IgD-negative memory B cell (primary cell): Measurements from ENCODE around the gene GGN. TPM values are rescaled to one million over a fixed set of nuclear protein-coding genes. Genes with fewer than 3 reads are reported as not detected.
"Not testable (repeated sequence)": the region's sequence is repeated elsewhere in the genome, so short reads cannot be mapped to it uniquely, and the experiment has no call there.

Experiments
- H3K27ac Mint-ChIP-seq, 3 donors: one replicate each; pipeline ENCODE4 v1.8.0; 2020 to 2022; ENCODE audit warnings: mild to moderate bottlenecking in 3 of 3, mixed read lengths in 3 of 3, moderate library complexity in 1 of 3
- H3K27me3 Mint-ChIP-seq: one replicate; pipeline ENCODE4 v1.8.0; 2021; ENCODE audit warnings: mixed read lengths
- H3K36me3 Mint-ChIP-seq: one replicate; pipeline ENCODE4 v1.8.0; 2020; ENCODE audit warnings: mild to moderate bottlenecking, mixed read lengths
- H3K4me1 Mint-ChIP-seq, 3 donors: one replicate each; pipeline ENCODE4 v1.8.0; 2020 to 2022; ENCODE audit warnings: mixed read lengths in 3 of 3, mild to moderate bottlenecking in 1 of 3
- H3K4me3 Mint-ChIP-seq, 4 donors: one replicate each; pipeline ENCODE4 v1.8.0; 2020 to 2022; ENCODE audit warnings: mild to moderate bottlenecking in 4 of 4, mixed read lengths in 4 of 4, moderate library complexity in 3 of 4
- H3K9me3 Mint-ChIP-seq, 3 donors: one replicate each; pipeline ENCODE4 v1.8.0; 2020 to 2021; ENCODE audit warnings: mixed read lengths in 3 of 3, mild to moderate bottlenecking in 1 of 3
- polyA plus RNA-seq: library from polyadenylated mRNA; unstranded; fragments of 300-500 nt; fragmentation: Illumina TruSeq; gene quantifications from one replicate; pipeline ENCODE4 v1.2.3, GENCODE V29; 2021

GGN gene
- polyA plus RNA-seq, 1 donor from 2014 or later, result not detected

DNA sequence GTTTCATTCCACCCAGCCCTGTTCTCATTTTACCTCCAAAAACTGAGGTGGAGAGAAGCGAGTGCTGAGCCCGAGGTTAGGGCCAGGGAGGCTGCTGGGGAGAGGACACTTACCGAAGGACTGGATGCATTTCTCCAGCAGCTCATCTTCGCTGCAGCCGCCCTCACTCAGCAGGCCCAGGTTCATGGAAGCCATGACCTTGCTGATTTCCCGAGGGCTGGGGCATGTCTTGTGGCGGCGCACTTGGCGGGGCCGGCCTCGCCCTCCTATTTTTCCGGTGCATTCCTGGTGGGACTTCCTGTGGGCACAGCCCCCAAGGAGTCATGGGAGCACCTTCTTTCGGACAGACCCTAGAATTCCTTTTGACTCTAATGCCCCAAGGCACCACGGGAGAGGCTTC, 34.0 kb upstream of the GGN start:
- peaks cover 17 to 24% (median 21%) of the 10 kb centered on the region in 3 donors for H3K4me1 Mint-ChIP-seq
- H3K36me3 Mint-ChIP-seq, result no peaks in the 10 kb centered on the region
- H3K27ac Mint-ChIP-seq, result no peak overlapping the region
- no peaks in the 10 kb centered on the region for H3K9me3 Mint-ChIP-seq
- H3K4me3 Mint-ChIP-seq, result no peak overlapping the region
- H3K27me3 Mint-ChIP-seq, result no peaks in the 10 kb centered on the region

DNA sequence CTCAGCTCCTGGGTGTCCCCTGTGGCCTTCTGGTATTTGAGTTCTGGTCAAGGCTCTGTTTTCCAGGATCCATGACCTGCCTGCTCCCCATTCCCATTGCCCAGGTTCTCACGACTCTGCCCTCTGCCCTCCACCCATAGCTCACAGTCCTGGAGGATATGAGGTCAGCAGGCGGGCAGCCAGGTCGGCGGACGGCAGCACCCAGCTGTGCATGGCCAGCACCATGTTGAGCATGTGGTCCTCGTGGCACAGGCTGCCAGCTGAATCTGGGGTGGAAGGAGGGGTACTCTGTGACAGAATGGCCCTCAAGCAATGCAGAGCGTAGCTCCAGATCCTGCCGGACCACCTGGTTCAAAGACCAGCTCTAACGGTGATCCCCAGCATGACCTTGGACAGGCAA, 33.1 kb upstream of the GGN start:
- Mint-ChIP-seq H3K4me3 (no peak overlapping the region), H3K4me1 (peaks cover 10 to 19% (median 19%) of the 10 kb centered on the region in 3 donors), H3K27me3 (no peaks in the 10 kb centered on the region), H3K9me3 (no peaks in the 10 kb centered on the region), H3K27ac (no peak overlapping the region), H3K36me3 (no peaks in the 10 kb centered on the region)

DNA sequence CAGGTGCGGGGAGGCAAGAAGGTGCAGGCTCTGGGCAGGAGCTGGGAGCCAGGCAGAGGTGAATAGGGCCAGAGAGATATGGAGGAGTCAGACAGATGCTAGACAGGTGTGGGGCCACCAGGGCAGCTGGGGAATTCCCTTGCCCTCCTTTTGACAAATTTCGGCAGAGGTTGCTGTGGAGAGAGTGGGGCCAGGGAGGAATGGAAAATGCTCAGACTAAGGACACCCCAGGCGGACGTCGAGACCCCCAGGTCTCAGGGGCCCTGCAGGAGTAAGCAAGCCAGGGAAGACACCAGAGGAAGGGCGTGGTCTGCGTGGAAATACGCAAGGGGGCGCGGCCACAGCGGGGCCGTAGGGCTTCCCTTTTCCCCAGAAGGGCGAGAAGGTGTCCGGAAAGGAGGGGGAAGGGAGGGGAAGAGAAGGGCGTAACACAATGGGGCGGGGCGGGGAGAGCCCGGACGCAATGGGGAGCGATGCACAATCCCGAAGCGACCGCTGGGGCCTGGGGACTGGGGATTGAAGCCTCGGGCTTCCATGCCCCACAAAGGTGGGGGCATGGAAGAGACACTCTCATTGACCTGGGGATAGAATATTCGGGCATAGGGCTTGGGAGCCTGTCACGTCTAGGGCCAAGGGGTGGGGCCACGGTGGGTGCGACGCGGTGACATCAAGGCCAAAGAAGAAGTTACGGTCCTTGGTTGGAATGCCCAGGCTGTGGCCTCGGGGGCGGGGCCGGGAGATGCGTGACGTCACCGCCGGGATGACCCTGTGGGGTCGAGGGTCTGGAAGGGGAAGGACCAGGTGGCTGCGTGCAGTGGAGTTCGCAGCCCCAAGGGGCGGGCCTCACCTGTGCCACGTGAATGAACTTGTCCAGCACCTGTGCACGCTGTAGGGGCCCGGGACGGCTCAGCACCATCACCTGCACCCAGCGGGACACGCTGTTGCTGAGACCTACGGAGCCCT, 30.0 kb upstream of the GGN start:
- Mint-ChIP-seq H3K4me1 (peaks cover 10 to 16% (median 16%) of the 10 kb centered on the region in 3 donors), H3K9me3 (no peaks in the 10 kb centered on the region), H3K27ac (peak overlapping the region in 2 of 3 donors; percentile 40 to 58), H3K4me3 (peak overlapping the region; percentile 74 to 96 (median 88)), H3K27me3 (no peaks in the 10 kb centered on the region), H3K36me3 (no peaks in the 10 kb centered on the region)

DNA sequence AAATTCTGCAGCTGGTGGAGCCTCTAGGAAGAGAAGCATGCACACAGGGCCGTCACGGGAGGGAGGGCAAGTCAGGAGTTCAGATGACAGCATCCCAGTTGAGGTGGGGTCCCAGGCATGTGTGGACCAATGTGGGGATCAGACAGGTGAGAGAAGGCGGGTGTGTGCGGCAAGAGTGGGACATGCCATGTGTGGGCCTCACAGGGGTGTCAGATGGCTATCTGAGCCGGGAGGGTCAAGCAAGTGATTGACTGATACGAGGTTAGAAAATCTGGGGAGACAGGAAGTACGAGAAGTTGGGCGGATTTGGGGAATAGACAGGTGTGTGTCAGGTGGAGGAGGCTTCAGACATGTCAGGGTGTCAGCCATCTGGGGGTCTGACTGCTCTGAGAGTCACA, 29.3 kb upstream of the GGN start:
- Mint-ChIP-seq H3K4me3 (peak overlapping the region; percentile 74 to 96 (median 88)), H3K36me3 (no peaks in the 10 kb centered on the region), H3K9me3 (no peaks in the 10 kb centered on the region), H3K4me1 (peaks cover 10 to 16% (median 16%) of the 10 kb centered on the region in 3 donors), H3K27me3 (no peaks in the 10 kb centered on the region), H3K27ac (peak overlapping the region; percentile 31 to 58 (median 40))

DNA sequence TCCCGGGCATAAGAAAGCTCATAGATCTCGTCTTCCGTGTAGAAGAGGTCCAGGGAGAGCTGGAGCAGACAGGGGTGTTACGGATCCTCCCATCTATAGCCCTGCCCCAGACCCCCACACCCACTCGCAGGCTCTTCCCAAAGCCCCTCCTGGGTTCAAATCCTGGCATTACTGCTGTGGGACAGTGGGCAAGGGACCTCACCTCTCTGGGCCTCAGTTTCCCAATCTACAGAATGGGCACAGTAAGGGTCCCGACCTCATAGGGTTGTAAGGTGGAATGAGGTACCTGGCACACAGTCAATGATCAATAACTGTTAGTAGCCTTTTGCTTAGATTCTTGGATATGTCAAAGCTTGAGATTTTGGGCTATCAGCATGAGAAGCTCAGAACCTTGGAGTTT, 25.6 kb upstream of the GGN start:
- H3K4me3 Mint-ChIP-seq, result no peak overlapping the region
- no peaks in the 10 kb centered on the region for H3K9me3 Mint-ChIP-seq
- H3K27ac Mint-ChIP-seq, result no peak overlapping the region
- H3K36me3 Mint-ChIP-seq, result peaks cover 1% of the 10 kb centered on the region
- H3K4me1 Mint-ChIP-seq, result peaks cover 9 to 16% (median 10%) of the 10 kb centered on the region in 3 donors
- H3K27me3 Mint-ChIP-seq, result no peaks in the 10 kb centered on the region

DNA sequence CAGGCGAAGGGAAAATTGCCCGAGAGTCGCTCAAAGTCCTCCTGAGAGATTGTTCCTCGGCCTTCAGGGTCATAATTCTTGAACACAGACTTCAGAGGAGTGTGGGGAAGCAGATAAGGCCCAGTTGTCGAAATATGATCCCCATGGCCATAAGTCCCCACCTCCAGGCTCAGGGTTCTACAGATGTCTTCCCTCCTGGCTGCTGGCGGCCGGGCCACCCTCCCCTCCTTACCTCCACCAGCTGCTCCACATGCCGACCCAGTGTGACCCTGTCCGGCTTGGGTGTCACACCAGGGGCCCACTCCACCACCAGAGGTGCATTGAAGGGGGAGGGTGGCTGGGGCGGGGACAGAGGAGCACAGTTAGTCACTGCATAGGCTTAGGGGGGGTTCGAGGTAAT, 25.1 kb upstream of the GGN start:
- Mint-ChIP-seq H3K4me3 (no peak overlapping the region), H3K27me3 (no peaks in the 10 kb centered on the region), H3K4me1 (peaks cover 9 to 14% (median 10%) of the 10 kb centered on the region in 3 donors), H3K9me3 (no peaks in the 10 kb centered on the region), H3K36me3 (peaks cover 1% of the 10 kb centered on the region), H3K27ac (no peak overlapping the region)

DNA sequence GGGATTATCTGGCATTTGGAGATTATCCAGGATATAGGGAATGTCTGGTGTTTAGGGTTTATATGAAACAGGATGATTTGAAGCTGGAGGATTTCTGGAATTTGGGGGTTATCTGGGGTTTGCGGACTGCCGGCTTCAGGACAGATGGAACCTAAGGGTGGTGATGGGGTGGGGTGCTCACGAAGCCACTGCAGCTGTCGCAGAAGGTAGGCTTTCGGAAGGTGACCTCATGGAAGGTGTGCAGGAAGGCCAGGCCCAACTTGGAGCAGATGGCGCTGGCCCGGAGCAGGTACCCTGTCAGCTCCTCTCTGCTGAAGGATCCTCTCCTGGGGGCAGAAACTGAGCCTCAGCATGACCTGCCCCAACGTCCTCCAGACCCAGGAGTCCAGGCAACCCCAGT, 24.7 kb upstream of the GGN start:
- Mint-ChIP-seq H3K4me1 (peaks cover 5 to 9% (median 7%) of the 10 kb centered on the region in 3 donors), H3K27ac (no peak overlapping the region), H3K36me3 (peaks cover 1% of the 10 kb centered on the region), H3K4me3 (no peak overlapping the region), H3K9me3 (no peaks in the 10 kb centered on the region), H3K27me3 (no peaks in the 10 kb centered on the region)

DNA sequence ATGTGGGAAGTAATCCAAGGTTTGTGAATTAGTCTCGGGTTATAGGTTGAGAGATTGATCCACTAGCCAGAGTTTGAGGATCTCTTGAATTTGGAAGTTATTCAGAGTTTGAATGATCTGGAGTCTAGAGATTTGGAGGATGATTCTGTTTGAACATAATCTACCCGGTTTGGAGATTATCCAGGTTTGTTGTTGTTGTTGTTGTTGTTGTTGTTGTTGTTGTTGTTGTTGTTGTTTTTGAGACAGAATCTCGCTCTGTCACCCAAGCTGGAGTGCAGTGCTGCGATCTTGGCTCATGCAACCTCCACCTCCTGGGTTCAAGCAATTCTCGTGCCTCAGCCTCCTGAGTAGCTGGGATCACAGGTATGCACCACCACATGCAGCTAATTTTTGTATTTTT, 24.1 kb upstream of the GGN start:
- not testable (repeated sequence) for H3K36me3 Mint-ChIP-seq, H3K27ac Mint-ChIP-seq, H3K27me3 Mint-ChIP-seq, H3K4me3 Mint-ChIP-seq, H3K9me3 Mint-ChIP-seq, H3K4me1 Mint-ChIP-seq

DNA sequence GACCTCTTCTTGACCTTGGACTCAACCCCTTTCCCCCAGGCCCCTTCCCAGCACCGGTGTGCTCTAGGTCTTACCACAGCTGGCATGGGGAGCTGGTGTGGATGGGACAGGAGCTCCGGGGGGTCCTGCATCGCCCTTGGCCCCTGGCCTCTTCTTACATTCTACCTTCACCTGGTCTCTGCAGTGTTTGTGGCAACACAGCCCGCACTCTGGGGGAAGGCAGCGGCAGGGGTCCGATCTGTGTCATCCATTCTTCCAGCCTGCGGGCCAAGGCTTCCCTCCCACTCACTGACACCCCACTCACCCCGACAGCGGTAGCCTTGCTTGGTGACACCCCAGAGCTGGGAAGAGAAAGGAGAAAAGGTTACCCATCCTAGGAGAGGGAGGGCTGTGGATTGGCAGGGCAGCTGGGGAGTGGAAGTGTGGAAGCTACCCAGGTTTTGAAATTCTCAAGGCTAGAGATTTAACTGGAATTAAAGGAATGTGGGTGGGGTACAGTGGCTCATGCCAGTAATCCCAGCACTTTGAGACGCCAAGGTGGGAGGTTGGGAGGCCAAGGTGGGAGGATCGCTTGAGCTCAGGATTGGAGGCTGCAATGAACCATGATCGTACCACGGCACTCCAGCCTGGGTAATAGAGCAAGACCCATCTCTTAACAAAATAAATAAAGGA, 23.3 kb upstream of the GGN start:
- Mint-ChIP-seq H3K9me3 (no peaks in the 10 kb centered on the region), H3K27ac (no peak overlapping the region), H3K4me3 (no peak overlapping the region), H3K36me3 (peaks cover 6% of the 10 kb centered on the region), H3K27me3 (no peaks in the 10 kb centered on the region), H3K4me1 (no peaks in the 10 kb centered on the region)

DNA sequence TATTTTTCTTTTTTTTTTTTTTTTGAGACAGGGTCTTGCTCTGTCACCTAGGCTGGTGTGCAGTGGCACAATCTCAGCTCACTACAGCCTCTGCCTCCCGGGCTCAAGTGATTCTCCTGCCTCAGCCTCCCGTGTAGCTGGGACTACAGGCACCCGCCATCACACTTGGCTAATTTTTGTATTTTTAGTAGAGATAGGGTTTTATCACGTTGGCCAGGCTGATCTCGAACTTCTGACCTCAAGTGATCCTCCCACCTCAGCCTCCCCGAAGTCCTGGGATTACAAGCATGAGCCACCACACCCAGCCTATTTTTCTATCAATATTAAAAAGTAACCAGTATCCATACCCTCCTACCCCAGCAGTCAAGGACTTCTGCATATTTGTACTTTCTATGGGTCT, 22.6 kb upstream of the GGN start:
- not testable (repeated sequence) for H3K9me3 Mint-ChIP-seq, H3K27me3 Mint-ChIP-seq, H3K4me1 Mint-ChIP-seq, H3K36me3 Mint-ChIP-seq, H3K4me3 Mint-ChIP-seq
- H3K27ac Mint-ChIP-seq, result peak overlapping the region in 1 of 3 donors; percentile 74

DNA sequence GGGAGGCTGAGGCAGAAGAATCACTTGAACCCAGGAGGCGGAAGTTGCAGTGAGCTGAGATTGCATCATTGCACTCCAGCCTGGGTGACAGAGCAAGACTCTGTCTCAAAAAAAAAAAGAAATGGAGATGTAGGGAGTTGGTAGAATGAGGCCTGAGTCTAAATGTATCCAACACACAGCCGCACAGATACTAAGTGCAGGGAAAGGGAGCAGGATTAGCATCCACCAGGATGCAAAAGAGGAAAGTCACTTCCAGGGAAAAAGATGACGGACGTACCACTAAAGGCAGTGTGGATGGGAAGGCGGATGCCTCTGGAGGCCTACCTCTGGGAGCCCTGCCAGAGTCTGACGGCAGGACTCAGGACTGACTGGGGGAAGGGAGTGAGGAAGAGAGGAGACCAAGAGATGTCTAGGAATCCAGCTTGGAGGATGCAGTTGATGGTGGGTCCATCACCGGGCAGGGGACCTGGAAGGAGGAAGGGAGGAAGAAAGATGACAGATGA, 21.8 kb upstream of the GGN start:
- Mint-ChIP-seq H3K27me3 (no peaks in the 10 kb centered on the region), H3K4me3 (no peak overlapping the region), H3K4me1 (peaks cover 0 to 1% (median 0%) of the 10 kb centered on the region in 3 donors), H3K9me3 (no peaks in the 10 kb centered on the region), H3K36me3 (peaks cover 7% of the 10 kb centered on the region), H3K27ac (peak overlapping the region in 1 of 3 donors; percentile 74)

DNA sequence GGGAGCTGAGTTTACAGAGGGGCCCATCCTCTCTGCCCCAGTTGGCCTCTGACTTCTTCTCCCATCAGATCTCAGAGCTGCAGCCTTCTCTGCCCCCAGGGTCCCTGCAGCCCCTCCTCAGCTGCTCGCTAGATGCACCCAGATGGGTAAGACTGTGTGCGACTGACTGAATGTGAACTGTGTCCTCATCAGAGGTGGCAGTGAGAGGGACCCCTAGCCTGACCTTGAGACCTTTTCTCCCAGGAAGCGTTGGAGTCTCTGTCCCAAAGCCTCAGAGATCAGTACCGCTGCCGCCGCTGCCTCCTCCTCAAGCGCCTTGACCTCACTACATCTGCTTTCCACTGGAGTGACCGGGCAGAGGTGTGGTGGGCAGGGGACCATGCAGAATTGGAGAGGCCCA, 17.4 kb upstream of the GGN start:
- Mint-ChIP-seq H3K4me3 (peak overlapping the region in 1 of 4 donors; percentile 22), H3K36me3 (peaks cover 6% of the 10 kb centered on the region), H3K27me3 (no peaks in the 10 kb centered on the region), H3K27ac (no peak overlapping the region), H3K9me3 (no peaks in the 10 kb centered on the region), H3K4me1 (peaks cover 4 to 8% (median 5%) of the 10 kb centered on the region in 3 donors)

DNA sequence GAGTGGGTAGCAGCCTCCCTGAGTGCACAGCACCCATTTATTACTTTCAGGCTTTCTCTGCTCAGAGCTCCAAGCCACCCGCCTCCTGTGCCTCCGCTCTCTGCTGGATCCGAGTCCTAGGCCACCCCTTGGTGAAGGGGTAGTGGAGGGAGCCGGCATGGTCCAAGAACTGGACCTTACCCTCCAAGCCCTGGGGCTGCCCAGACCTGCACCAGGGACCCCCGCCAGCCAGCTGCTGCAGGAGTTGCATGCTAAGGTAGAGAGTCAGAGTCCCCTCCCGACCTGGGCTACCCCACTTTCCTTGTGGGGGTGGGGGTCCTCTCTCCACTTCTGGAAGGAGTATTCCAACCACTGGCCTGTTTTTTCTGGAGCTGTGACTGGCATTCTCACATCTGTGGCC, 17.0 kb upstream of the GGN start:
- Mint-ChIP-seq H3K36me3 (peaks cover 6% of the 10 kb centered on the region), H3K4me1 (peaks cover 4 to 8% (median 5%) of the 10 kb centered on the region in 3 donors), H3K4me3 (peak overlapping the region in 3 of 4 donors; percentile 54 to 93 (median 55)), H3K27ac (peak overlapping the region in 1 of 3 donors; percentile 28), H3K9me3 (no peaks in the 10 kb centered on the region), H3K27me3 (no peaks in the 10 kb centered on the region)

DNA sequence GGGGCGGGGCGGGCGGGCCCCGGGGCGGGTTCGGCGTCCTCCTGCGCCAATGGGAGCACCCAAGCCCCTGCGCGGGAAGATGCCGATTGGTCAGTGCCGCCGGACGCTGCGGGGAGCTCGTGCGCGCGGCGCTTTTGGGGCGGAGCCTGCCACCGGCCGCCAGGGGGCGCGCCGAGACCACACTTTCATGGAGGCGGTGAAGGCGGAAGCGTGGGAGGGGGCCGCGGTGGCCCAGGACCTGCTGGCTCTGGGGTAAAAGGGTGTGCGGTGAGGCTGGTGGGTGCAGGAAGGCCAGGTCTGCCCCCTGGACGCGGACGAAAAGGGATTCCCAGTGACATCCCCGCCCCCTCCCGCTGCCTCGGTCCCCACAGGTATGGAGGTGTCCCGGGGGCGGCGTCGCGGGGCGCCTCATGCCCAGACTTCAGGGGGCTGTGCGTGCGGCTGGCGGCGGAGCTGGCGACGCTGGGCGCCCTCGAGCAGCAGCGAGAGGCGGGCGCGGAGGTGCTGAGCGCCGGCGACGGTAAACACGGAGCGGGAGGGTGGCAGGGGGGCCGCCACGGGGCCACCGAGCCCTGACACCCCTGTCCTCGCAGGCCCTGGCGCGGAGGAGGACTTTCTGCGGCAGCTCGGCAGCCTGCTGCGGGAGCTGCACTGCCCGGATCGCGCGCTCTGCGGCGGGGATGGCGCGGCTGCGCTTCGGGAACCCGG, 15.3 kb upstream of the GGN start, which contains the start of gene FAM98C:
FAM98C (plus strand) TSS at position 127 of the 708 bp plus-strand sequence; CDS start at position 188, 61 bp downstream.
- Mint-ChIP-seq H3K36me3 (peaks cover 6% of the 10 kb centered on the region), H3K27me3 (peaks cover 5% of the 10 kb centered on the region), H3K9me3 (no peaks in the 10 kb centered on the region), H3K27ac (peak within 1 kb of the TSS; percentile 77 to 94 (median 80)), H3K4me3 (peak within 1 kb of the TSS; percentile 88 to 98 (median 94)), H3K4me1 (peaks cover 4 to 8% (median 5%) of the 10 kb centered on the region in 3 donors)

DNA sequence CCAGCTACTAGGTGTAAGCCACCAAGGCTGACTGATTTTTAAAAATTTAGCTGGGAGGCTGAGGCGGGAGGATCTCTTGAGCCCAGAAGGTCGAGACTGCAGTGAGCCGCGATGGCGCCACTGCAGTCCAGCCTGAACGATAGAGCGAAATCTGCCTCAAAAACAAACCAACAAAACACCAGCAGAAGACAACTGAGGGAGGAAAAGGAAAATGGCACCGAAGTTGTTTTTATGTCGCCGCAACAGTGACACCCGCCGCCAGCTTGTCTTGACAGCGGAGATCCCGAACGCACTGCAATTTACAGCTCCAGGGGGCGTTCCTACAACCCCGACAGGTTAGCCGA, 14.8 kb upstream of the GGN start:
- peak overlapping the region; percentile 77 to 93 (median 80) for H3K27ac Mint-ChIP-seq
- H3K27me3 Mint-ChIP-seq, result peaks cover 5% of the 10 kb centered on the region
- peak overlapping the region; percentile 88 to 98 (median 94) for H3K4me3 Mint-ChIP-seq
- peaks cover 6% of the 10 kb centered on the region for H3K36me3 Mint-ChIP-seq
- H3K9me3 Mint-ChIP-seq, result no peaks in the 10 kb centered on the region
- peaks cover 4 to 8% (median 5%) of the 10 kb centered on the region in 3 donors for H3K4me1 Mint-ChIP-seq
